Naive thymus-derived CD8-positive, alpha-beta T cell (primary cell): ENCODE measurements around the gene CDK5. TPM values are rescaled to one million over a fixed set of nuclear protein-coding genes. Genes with fewer than 3 reads are reported as not detected.

Experiments
- ATAC-seq, 2 donors: fragments of 150-1000 bp; cut with Tn5 transposase in 1 of 2; sonication (Bioruptor Pico), chemical (Tn5 transposase) in 1 of 2; 1 replicate in 1 of 2; 2 replicates in 1 of 2; pipeline ENCODE4 v1.10.0; 2021; ENCODE audit warnings: mild to moderate bottlenecking in 2 of 2, moderate library complexity in 2 of 2
- POLR2A ChIA-PET: fragments of 350-600 bp; sonication (Branson Sonifier 250); formaldehyde crosslinking; loops from one replicate; lab custom pipeline; 2021; ENCODE audit warnings: antibody characterized with exemption; lab: Charles Lee
- DNase-seq, 10 donors: peaks; one replicate each; pipeline versions ENCODE4 v3.0.0 to v3.0.0-alpha.2; 2020 to 2022
- H3K27ac Mint-ChIP-seq, 10 donors: one replicate each; pipeline ENCODE4 v1.8.0; 2020 to 2022; ENCODE audit warnings: mild to moderate bottlenecking in 10 of 10, mixed read lengths in 10 of 10, moderate library complexity in 4 of 10, inconsistent platforms in 1 of 10
- H3K27me3 Mint-ChIP-seq, 5 donors: one replicate each; pipeline ENCODE4 v1.8.0; 2021 to 2022; ENCODE audit warnings: mixed read lengths in 5 of 5
- H3K36me3 Mint-ChIP-seq, 3 donors: one replicate each; pipeline ENCODE4 v1.8.0; 2020 to 2022; ENCODE audit warnings: mixed read lengths in 3 of 3, mild to moderate bottlenecking in 2 of 3, inconsistent platforms in 1 of 3
- H3K4me1 Mint-ChIP-seq, 4 donors: one replicate each; pipeline ENCODE4 v1.8.0; 2021 to 2022; ENCODE audit warnings: mixed read lengths in 4 of 4
- H3K4me3 Mint-ChIP-seq, 10 donors: one replicate each; pipeline ENCODE4 v1.8.0; 2020 to 2022; ENCODE audit warnings: mild to moderate bottlenecking in 10 of 10, mixed read lengths in 10 of 10, moderate library complexity in 6 of 10, inconsistent platforms in 1 of 10
- H3K9me3 Mint-ChIP-seq, 9 donors: one replicate each; pipeline ENCODE4 v1.8.0; 2020 to 2022; ENCODE audit warnings: mixed read lengths in 9 of 9, mild to moderate bottlenecking in 3 of 9, inconsistent platforms in 1 of 9, moderate library complexity in 1 of 9
- polyA plus RNA-seq, 3 donors: library from polyadenylated mRNA; unstranded; fragments of 300-500 nt; fragmentation: Illumina TruSeq; gene quantifications; one replicate each; pipeline ENCODE4 v1.2.3, GENCODE V29; 2021
- total RNA-seq, 8 experiments: library from RNA in 2 of 8; stranded (reverse) in 2 of 8; gene quantifications; one replicate each; pipeline ENCODE4 v1.2.3 and lab custom pipeline; 2021 to 2026

CDK5 gene
- total and polyA plus RNA-seq, 5 experiments from 2014 or later: 4.1 to 13.2 (median 10.7) TPM

GRCh38 chr7:151059367-151060112 lies 1.8 kb upstream of the CDK5 start, which contains the start of gene SLC4A2:
TSS of gene SLC4A2 (plus strand) at chr7:151059589. CDS start at chr7:151061988, 2,399 bp downstream.
- DNase-seq: peak; percentile 52 to 79 (median 70)
- Mint-ChIP-seq H3K27me3 (no peaks in the 10 kb centered on the region), H3K27ac (peak within 1 kb of the TSS; percentile 85 to 98 (median 96)), H3K36me3 (peaks cover 0 to 6% (median 0%) of the 10 kb centered on the region in 3 donors), H3K4me1 (peaks cover 17 to 48% (median 42%) of the 10 kb centered on the region in 4 donors), H3K9me3 (no peaks in the 10 kb centered on the region), H3K4me3 (peak within 1 kb of the TSS; percentile 88 to 97 (median 94))
- peak in 1 of 2 donors; percentile 4 for ATAC-seq
- POLR2A ChIA-PET: interaction anchor here (1.0 to 5.2 kb wide), 6 partner anchors 20 to 49 kb away, joined by 3 to 42 read pairs (median 14); partner anchors contain the start of genes ABCB8, AGAP3, FASTK and TMUB1

DNA sequence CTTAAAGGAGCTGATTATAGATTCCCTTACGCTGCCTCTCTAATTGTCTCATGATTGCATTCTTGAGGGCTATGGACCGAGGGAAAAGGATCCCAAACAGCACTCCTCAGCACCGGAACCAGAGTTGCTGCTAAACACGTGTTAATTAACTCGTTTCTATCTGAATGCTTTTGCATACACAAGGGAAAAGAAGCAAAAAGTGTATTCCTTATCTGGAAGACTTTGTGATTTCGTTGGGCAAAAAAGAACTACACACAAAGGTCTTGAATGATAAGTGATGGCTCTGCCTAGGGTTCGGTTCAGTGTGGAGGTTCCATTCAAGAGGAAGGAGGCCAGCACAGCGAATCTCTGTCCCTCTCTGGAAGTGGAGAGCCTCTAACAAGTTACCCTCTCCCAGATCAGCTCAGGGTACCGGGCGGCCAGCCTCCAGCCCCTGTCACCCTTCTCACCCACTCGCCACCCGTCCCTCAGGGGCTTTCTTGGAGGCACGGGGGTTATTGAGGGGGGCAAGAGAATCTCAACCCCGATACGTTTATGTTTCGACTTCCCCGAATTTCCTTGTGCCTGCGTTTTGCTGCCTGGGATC lies 1.2 kb upstream of the CDK5 start:
- H3K9me3 Mint-ChIP-seq: no peaks in the 10 kb centered on the region
- peaks cover 17 to 53% (median 42%) of the 10 kb centered on the region in 4 donors for H3K4me1 Mint-ChIP-seq
- peak overlapping the region; percentile 88 to 97 (median 94) for H3K4me3 Mint-ChIP-seq
- H3K27me3 Mint-ChIP-seq: peaks cover 0 to 1% (median 0%) of the 10 kb centered on the region in 5 donors
- peak overlapping the region; percentile 85 to 98 (median 96) for H3K27ac Mint-ChIP-seq
- POLR2A ChIA-PET: interaction anchor here (0.6 to 5.2 kb wide), 8 partner anchors 20 to 690 kb away, joined by 3 to 42 read pairs (median 12); partner anchors contain the start of genes ABCB8, AGAP3, ATG9B and FASTK
- ATAC-seq: no peak
- DNase-seq: peak in 1 of 10 donors; percentile 13
- peaks cover 0 to 3% (median 0%) of the 10 kb centered on the region in 3 donors for H3K36me3 Mint-ChIP-seq

- H3K36me3 Mint-ChIP-seq: peaks cover 0 to under 1% (median 0%) of the 10 kb centered on the region in 3 donors
- H3K27me3 Mint-ChIP-seq: peaks cover 0 to 1% (median 0%) of the 10 kb centered on the region in 5 donors
- peaks cover 18 to 51% (median 44%) of the 10 kb centered on the region in 4 donors for H3K4me1 Mint-ChIP-seq
- H3K4me3 Mint-ChIP-seq: peak overlapping the region; percentile 88 to 97 (median 94)
- POLR2A ChIA-PET: interaction anchor here (0.6 to 5.2 kb wide), 8 partner anchors 21 to 689 kb away, joined by 3 to 42 read pairs (median 12); partner anchors contain the start of genes ABCB8, AGAP3, ATG9B and FASTK
- H3K27ac Mint-ChIP-seq: peak overlapping the region; percentile 85 to 98 (median 96)
- DNase-seq: peak; percentile 91 to 99 (median 98)
- H3K9me3 Mint-ChIP-seq: no peaks in the 10 kb centered on the region
- ATAC-seq: peak; percentile 91
Measured at GRCh38 chr7:151057989-151058780, 488 bp upstream of the CDK5 start.

DNA sequence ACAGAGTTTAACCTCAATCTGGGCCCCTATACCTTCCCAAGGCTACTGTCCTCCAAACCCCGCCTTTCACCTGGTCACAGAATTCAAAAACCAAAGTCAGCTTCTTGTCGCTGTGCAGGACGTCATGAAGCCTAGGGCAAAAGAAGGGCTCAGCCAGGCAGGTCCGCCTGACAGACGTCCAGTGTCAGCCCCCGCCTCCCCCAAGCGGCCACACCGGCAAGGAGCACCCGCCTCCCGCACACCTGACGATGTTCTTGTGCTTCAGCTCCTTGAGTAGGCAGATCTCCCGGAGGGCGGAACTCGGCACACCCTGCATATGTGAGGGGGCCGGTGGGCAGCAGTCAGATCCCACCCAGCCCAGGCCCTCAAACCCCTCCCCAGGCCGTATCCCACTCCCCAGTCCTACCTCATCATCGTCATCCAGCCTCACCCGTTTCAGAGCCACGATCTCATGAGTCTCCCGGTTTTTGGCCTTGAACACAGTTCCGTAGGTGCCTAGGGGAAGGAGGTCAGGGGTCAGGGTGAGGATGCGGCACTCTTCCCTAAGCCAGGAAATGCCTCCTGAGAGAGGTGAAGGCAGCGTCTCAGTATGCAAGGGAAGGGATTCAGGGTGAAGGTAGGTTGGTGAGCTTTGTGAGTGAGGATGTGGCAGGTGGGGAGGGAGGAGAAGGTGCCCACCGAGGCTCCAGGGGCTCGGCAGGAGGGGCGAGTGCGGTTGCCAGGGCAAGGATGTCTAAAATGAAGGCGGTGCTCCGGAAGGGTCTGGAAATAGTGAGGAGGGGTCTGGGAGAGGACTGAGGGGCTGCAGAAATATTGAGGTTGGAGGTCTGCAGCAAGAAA lies 811 bp downstream of the CDK5 start:
- ATAC-seq (no peak), DNase-seq (no peak)
- peaks cover 21 to 58% (median 51%) of the 10 kb centered on the region in 4 donors for H3K4me1 Mint-ChIP-seq
- POLR2A ChIA-PET: interaction anchor here (0.8 to 5.2 kb wide), 6 partner anchors 22 to 60 kb away, joined by 3 to 42 read pairs (median 22); partner anchors contain the start of genes ABCB8, AGAP3, FASTK and TMUB1
- no peaks in the 10 kb centered on the region for H3K36me3 Mint-ChIP-seq
- peak overlapping the region in 8 of 10 donors; percentile 31 to 97 (median 86) for H3K27ac Mint-ChIP-seq
- peaks cover 0 to 4% (median 0%) of the 10 kb centered on the region in 5 donors for H3K27me3 Mint-ChIP-seq
- peak overlapping the region; percentile 88 to 97 (median 94) for H3K4me3 Mint-ChIP-seq
- no peaks in the 10 kb centered on the region for H3K9me3 Mint-ChIP-seq

GRCh38 chr7:151056283-151056665 lies 1.4 kb downstream of the CDK5 start:
- Mint-ChIP-seq H3K36me3 (no peaks in the 10 kb centered on the region), H3K9me3 (no peaks in the 10 kb centered on the region), H3K27ac (no peak overlapping the region), H3K4me3 (peak overlapping the region; percentile 59 to 97 (median 94)), H3K27me3 (peaks cover 0 to 5% (median 0%) of the 10 kb centered on the region in 5 donors), H3K4me1 (peaks cover 15 to 52% (median 48%) of the 10 kb centered on the region in 4 donors)
- DNase-seq (no peak), ATAC-seq (no peak)
- POLR2A ChIA-PET: interaction anchor here (0.6 to 5.2 kb wide), 4 partner anchors 16 to 651 kb away, joined by 3 to 42 read pairs (median 4); partner anchors contain the start of genes ABCB8 and FASTK

- DNase-seq (no peak), ATAC-seq (no peak)
- Mint-ChIP-seq H3K9me3 (no peaks in the 10 kb centered on the region), H3K4me3 (peak overlapping the region in 1 of 10 donors; percentile 22), H3K27ac (no peak overlapping the region), H3K36me3 (no peaks in the 10 kb centered on the region), H3K27me3 (peaks cover 0 to 5% (median 0%) of the 10 kb centered on the region in 5 donors), H3K4me1 (peaks cover 17 to 37% (median 31%) of the 10 kb centered on the region in 4 donors)
- POLR2A ChIA-PET: no interaction called here
Measured at GRCh38 chr7:151053751-151054150, 3.9 kb downstream of the CDK5 start.

DNA sequence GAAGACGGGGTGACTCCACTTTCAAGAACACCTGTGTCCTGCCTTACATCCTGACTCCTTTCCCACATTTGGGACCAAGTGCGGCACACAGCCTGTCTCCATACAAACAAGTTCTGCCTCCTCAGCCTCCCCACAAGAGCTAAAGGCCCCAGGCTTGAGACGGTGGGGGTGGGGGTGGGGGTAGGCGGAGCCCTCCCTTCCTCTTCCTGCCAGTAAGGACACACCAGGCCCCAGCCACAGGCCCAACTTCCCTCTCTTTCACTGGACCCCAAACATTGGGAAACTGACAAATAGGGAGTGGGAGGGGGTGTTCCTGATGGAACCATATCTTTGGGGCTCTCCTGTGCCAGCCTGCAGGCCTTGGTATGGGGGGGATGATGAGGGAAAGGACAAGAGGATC lies 4.6 kb downstream of the CDK5 start:
- ATAC-seq: no peak
- Mint-ChIP-seq H3K4me3 (peak overlapping the region in 1 of 10 donors; percentile 38), H3K36me3 (no peaks in the 10 kb centered on the region), H3K9me3 (no peaks in the 10 kb centered on the region), H3K4me1 (peaks cover 13 to 32% (median 26%) of the 10 kb centered on the region in 4 donors), H3K27me3 (peaks cover 0 to 5% (median 0%) of the 10 kb centered on the region in 5 donors), H3K27ac (no peak overlapping the region)
- POLR2A ChIA-PET: interaction anchor here (0.7 kb wide), 1 partner anchor 34 kb away, joined by 3 read pairs; no protein-coding TSS in a partner anchor
- no peak for DNase-seq

GRCh38 chr7:151051108-151051507 lies 6.6 kb downstream of the CDK5 start:
- peak; percentile 90 to 93 for ATAC-seq
- H3K27me3 Mint-ChIP-seq: peaks cover 0 to 5% (median 0%) of the 10 kb centered on the region in 5 donors
- H3K4me1 Mint-ChIP-seq: peaks cover 7 to 21% (median 12%) of the 10 kb centered on the region in 4 donors
- POLR2A ChIA-PET: interaction anchor here (0.8 to 1.0 kb wide), 5 partner anchors 23 to 43 kb away, joined by 3 to 4 read pairs (median 3); partner anchors contain the start of gene ABCB8
- no peak overlapping the region for H3K4me3 Mint-ChIP-seq
- DNase-seq: peak; percentile 26 to 79 (median 62)
- no peaks in the 10 kb centered on the region for H3K9me3 Mint-ChIP-seq
- no peak overlapping the region for H3K27ac Mint-ChIP-seq
- H3K36me3 Mint-ChIP-seq: no peaks in the 10 kb centered on the region

DNA sequence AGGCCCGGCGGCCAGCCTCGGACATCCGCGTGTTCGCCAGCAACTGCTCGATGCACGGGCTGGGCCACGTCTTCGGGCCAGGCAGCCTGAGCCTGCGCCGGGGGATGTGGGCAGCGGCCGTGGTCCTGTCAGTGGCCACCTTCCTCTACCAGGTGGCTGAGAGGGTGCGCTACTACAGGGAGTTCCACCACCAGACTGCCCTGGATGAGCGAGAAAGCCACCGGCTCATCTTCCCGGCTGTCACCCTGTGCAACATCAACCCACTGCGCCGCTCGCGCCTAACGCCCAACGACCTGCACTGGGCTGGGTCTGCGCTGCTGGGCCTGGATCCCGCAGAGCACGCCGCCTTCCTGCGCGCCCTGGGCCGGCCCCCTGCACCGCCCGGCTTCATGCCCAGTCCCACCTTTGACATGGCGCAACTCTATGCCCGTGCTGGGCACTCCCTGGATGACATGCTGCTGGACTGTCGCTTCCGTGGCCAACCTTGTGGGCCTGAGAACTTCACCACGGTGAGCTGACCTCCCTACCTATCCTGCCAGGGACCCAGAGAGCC lies 8.7 kb downstream of the CDK5 start:
- POLR2A ChIA-PET: no interaction called here
- Mint-ChIP-seq H3K4me3 (no peak overlapping the region), H3K27me3 (peaks cover 0 to 4% (median 0%) of the 10 kb centered on the region in 5 donors), H3K4me1 (peaks cover 7 to 14% (median 12%) of the 10 kb centered on the region in 4 donors), H3K27ac (peak overlapping the region in 1 of 10 donors; percentile 55), H3K36me3 (peaks cover 0 to 12% (median 0%) of the 10 kb centered on the region in 3 donors), H3K9me3 (no peaks in the 10 kb centered on the region)
- no peak for DNase-seq
- no peak for ATAC-seq

GRCh38 chr7:151047976-151048815 lies 9.5 kb downstream of the CDK5 start, which contains the start of gene ASIC3:
TSS of gene ASIC3 (plus strand) at chr7:151048531. CDS start at chr7:151048886, 355 bp downstream.
- no peak for ATAC-seq
- POLR2A ChIA-PET: interaction anchor here (0.6 kb wide), 1 partner anchor 42 kb away, joined by 6 read pairs; no protein-coding TSS in a partner anchor
- Mint-ChIP-seq H3K27ac (peak within 1 kb of the TSS in 2 of 10 donors; percentile 55 to 63), H3K9me3 (no peaks in the 10 kb centered on the region), H3K4me3 (no peak within 1 kb of the TSS), H3K36me3 (peaks cover 0 to 12% (median 0%) of the 10 kb centered on the region in 3 donors), H3K27me3 (peaks cover 0 to 4% (median 0%) of the 10 kb centered on the region in 5 donors), H3K4me1 (peaks cover 6 to 14% (median 10%) of the 10 kb centered on the region in 4 donors)
- DNase-seq: no peak
